Measurements from ENCODE around the gene LSG1. TPM values are rescaled to one million over a fixed set of nuclear protein-coding genes. Genes with fewer than 3 reads are reported as not detected.

The LSG1 gene
- total and polyA plus RNA-seq, 9 of the 15 experiments (the other 6 are each of a cell fraction or from before 2014, with no cell fraction given), result 14.9 to 73.7 (median 46.7) TPM

DNA sequence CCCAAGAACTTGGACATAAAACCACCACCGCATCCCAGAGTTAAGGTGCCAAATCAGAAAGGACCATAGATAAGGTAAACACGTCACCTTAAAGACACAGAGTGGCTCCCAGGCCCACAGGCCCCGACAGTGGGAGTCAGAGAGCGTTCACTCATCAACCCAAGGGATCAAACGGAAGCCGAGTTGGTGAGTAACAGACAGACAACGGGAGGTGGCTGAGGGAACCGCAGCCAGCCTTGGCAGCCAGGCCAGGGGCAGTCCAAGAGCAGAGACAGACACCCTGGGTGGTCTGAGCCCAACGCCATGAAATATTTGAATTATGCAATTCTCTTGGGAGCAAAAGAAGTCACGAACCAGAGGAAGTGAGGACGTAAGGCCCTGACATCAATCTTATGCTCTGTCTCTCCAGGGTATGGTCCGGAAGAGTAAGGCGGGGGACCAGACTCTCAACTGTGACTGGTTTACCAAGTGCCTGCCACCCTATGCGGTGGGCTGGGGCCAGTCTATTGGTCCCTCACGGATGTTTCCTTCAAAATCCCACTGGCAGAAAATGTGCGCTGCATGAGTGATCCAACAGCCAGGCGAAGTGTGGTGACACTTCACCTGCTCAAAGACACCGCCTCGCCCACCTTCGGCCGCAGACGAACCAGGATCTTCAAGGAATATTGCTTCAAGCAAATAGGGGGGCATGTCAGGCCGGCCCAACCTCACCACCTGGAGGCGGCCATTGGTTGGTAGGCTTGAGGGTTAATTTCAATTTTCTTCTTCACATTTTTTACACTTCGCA, 73.0 kb downstream of the LSG1 start (continued):
- TF ChIP-seq TOE1 (IDR thresholded peaks at IDR 0.05; ENCODE audit: borderline replicate concordance) (no peak), TOE1 (CRISPR knock-in tag; IDR thresholded peaks at IDR 0.05; ENCODE audit: borderline replicate concordance, low read depth) (no peak), NCOA1 (IDR thresholded peaks at IDR 0.05; ENCODE audit: low read depth) (no peak), RAD21 (CRISPR knock-in tag; conservative IDR thresholded peaks at IDR 0.05 in 1 of 2, IDR thresholded peaks at IDR 0.05 in 1 of 2) (no peak), YBX1 (IDR thresholded peaks at IDR 0.05) (no peak), POLR2AphosphoS2 (IDR thresholded peaks at IDR 0.05; ENCODE audit: low read length) (no peak), PRPF4 (IDR thresholded peaks at IDR 0.05; ENCODE audit: insufficient read depth, low read depth, low read length, poor library complexity, severe bottlenecking) (no peak), ZNF589 (CRISPR knock-in tag; IDR thresholded peaks at IDR 0.05; ENCODE audit: low read depth) (no peak), RAD51 (IDR thresholded peaks at IDR 0.05; ENCODE audit: borderline replicate concordance, low read depth) (no peak)
- TF ChIP-seq, protein P1, sequence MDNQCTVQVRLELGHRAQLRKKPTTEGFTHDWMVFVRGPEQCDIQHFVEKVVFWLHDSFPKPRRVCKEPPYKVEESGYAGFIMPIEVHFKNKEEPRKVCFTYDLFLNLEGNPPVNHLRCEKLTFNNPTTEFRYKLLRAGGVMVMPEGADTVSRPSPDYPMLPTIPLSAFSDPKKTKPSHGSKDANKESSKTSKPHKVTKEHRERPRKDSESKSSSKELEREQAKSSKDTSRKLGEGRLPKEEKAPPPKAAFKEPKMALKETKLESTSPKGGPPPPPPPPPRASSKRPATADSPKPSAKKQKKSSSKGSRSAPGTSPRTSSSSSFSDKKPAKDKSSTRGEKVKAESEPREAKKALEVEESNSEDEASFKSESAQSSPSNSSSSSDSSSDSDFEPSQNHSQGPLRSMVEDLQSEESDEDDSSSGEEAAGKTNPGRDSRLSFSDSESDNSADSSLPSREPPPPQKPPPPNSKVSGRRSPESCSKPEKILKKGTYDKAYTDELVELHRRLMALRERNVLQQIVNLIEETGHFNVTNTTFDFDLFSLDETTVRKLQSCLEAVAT (IDR thresholded peaks at IDR 0.05), result no peak

All from K562 (cell line).